B cell (primary cell): ENCODE results near the gene CD180. TPM values are rescaled to one million over a fixed set of nuclear protein-coding genes. Genes with fewer than 3 reads are reported as not detected.
A peak's percentile ranks its signal among the peaks of the same experiment; 100 is the strongest.

Source experiments
- ATAC-seq: fragments of 200-7000 bp; cut with Tn5 transposase; one replicate; pipeline ENCODE4 v1.10.0; 2021; ENCODE audit warnings: low read depth, mild to moderate bottlenecking, moderate number of reproducible peaks, moderate library complexity
- CTCF ChIA-PET: fragments of 350-600 bp; sonication (Branson Sonifier 250); formaldehyde crosslinking; loops from one replicate; lab custom pipeline; 2021; ENCODE audit warnings: antibody characterized with exemption, inconsistent platforms; lab: Charles Lee
- POLR2A ChIA-PET: fragments of 350-600 bp; sonication (Branson Sonifier 250); formaldehyde crosslinking; loops from one replicate; lab custom pipeline; 2021; ENCODE audit warnings: antibody characterized with exemption; lab: Charles Lee
- DNase-seq: peaks from one replicate; pipeline ENCODE4 v3.0.0; 2013
- H2AFZ ChIP-seq: 2 replicates; pipeline ENCODE4 v1.6.1; 2012; ENCODE audit warnings: mild to moderate bottlenecking, low read depth, low read length; ENCODE audit not compliant: insufficient read depth, poor library complexity, severe bottlenecking
- H3K27ac ChIP-seq, 2 donors: 1 replicate in 1 of 2; 2 replicates in 1 of 2; pipeline ENCODE4 v1.5.1; 2012 to 2013; ENCODE audit warnings: low read length in 2 of 2, mild to moderate bottlenecking in 2 of 2, moderate library complexity in 1 of 2
- H3K27me3 ChIP-seq, 4 experiments: fragments of 200-600 bp in 1 of 4; sonication (generic) in 1 of 4; replicated peaks in 1 of 4; 1 replicate in 2 of 4; 2 replicates in 2 of 4; pipeline versions ENCODE4 v1.6.1 to v1.7.0; 2013 to 2016; ENCODE audit warnings: low read length in 3 of 4, mild to moderate bottlenecking in 2 of 4, mixed read lengths in 1 of 4, moderate library complexity in 1 of 4; ENCODE audit not compliant: insufficient read depth in 4 of 4, control insufficient read depth in 3 of 4; ENCODE audit errors: control extremely low read depth in 1 of 4
- H3K36me3 ChIP-seq, 2 experiments: replicated peaks in 1 of 2; 1 replicate in 1 of 2; 2 replicates in 1 of 2; pipeline versions ENCODE4 v1.6.1 to v1.7.1; 2013; ENCODE audit warnings: low read length in 1 of 2; ENCODE audit not compliant: insufficient read depth in 2 of 2, control insufficient read depth in 1 of 2; ENCODE audit errors: control extremely low read depth in 1 of 2, extremely low read depth in 1 of 2
- H3K4me1 ChIP-seq, 2 donors: fragments of 200-600 bp in 1 of 2; sonication (generic) in 1 of 2; 1 replicate in 1 of 2; 2 replicates in 1 of 2; pipeline versions ENCODE4 v1.5.1 to v1.6.1; 2013 to 2017; ENCODE audit warnings: low read length in 2 of 2; ENCODE audit not compliant: control insufficient read depth in 2 of 2, insufficient read depth in 2 of 2
- H3K4me2 ChIP-seq: replicated peaks from 2 replicates; pipeline ENCODE3; 2012; ENCODE audit warnings: mild to moderate bottlenecking, low read depth, low read length; ENCODE audit not compliant: poor library complexity, severe bottlenecking
- H3K4me3 ChIP-seq, 5 experiments: fragments of 200-600 bp in 1 of 5; sonication (generic) in 1 of 5; 1 replicate in 3 of 5; 2 replicates in 2 of 5; pipeline versions ENCODE4 v1.5.1 to v1.7.0; 2011 to 2016; ENCODE audit warnings: low read length in 4 of 5, mild to moderate bottlenecking in 4 of 5, low read depth in 2 of 5, control low read depth in 1 of 5, moderate library complexity in 1 of 5; ENCODE audit not compliant: insufficient read depth in 1 of 5; ENCODE audit errors: control extremely low read depth in 1 of 5, extremely low read depth in 1 of 5
- H3K79me2 ChIP-seq: fragments of 200-600 bp; sonication (generic); one replicate; pipeline ENCODE4 v1.6.0; 2016; ENCODE audit warnings: low read length; ENCODE audit not compliant: control insufficient read depth, insufficient read depth
- H3K9ac ChIP-seq: fragments of 200-600 bp; sonication (generic); 2 replicates; pipeline ENCODE4 v1.6.1; 2017; ENCODE audit warnings: mild to moderate bottlenecking, low read length, moderate library complexity
- H3K9me3 ChIP-seq, 3 donors: one replicate each; pipeline versions ENCODE4 v1.6.1 to v1.7.1; 2013; ENCODE audit warnings: low read length in 2 of 3; ENCODE audit not compliant: control insufficient read depth in 2 of 3, insufficient read depth in 1 of 3; ENCODE audit errors: control extremely low read depth in 1 of 3
- H4K20me1 ChIP-seq: 2 replicates; pipeline ENCODE4 v1.6.0; 2012; ENCODE audit warnings: mild to moderate bottlenecking, low read length; ENCODE audit not compliant: insufficient read depth, control insufficient read depth, poor library complexity, severe bottlenecking
- H3K27ac Mint-ChIP-seq: one replicate; pipeline ENCODE4 v1.8.0; 2021; ENCODE audit warnings: mixed read lengths
- H3K27me3 Mint-ChIP-seq: one replicate; pipeline ENCODE4 v1.8.0; 2021; ENCODE audit warnings: mixed read lengths
- H3K4me1 Mint-ChIP-seq: one replicate; pipeline ENCODE4 v1.8.0; 2021; ENCODE audit warnings: mixed read lengths
- H3K4me3 Mint-ChIP-seq: one replicate; pipeline ENCODE4 v1.8.0; 2021; ENCODE audit warnings: mixed read lengths
- H3K9me3 Mint-ChIP-seq: one replicate; pipeline ENCODE4 v1.8.0; 2022; ENCODE audit warnings: mixed read lengths; ENCODE audit not compliant: insufficient read depth
- EZH2 ChIP-seq: IDR thresholded peaks from 2 replicates; pipeline ENCODE4 v1.6.1; 2012; ENCODE audit warnings: borderline replicate concordance, low read depth, mild to moderate bottlenecking, moderate library complexity, low read length; ENCODE audit not compliant: insufficient read depth, poor library complexity, severe bottlenecking
- WGBS: methylation state at CpG from one replicate; pipeline ENCODE4 v1.1.5; 2013; ENCODE audit warnings: missing lambda C conversion rate; ENCODE audit not compliant: insufficient coverage; 5-methylcytosine and 5-hydroxymethylcytosine counted together
- intact Hi-C: fragments of 100-400 bp; cut with micrococcal nuclease; formaldehyde crosslinking; loops from one replicate; pipeline ENCODE4 v1.10.0; 2022
- polyA plus RNA-seq: library from polyadenylated mRNA; depleted of rRNA; stranded (reverse); fragments of >200 nt; gene quantifications from 2 replicates; pipeline ENCODE4 v1.2.3, GENCODE V29; 2012
- total RNA-seq, 2 donors: library from RNA; stranded (reverse); fragments of 120-200 nt in 1 of 2; gene quantifications; 1 replicate in 1 of 2; 2 replicates in 1 of 2; pipeline versions ENCODE4 v1.2.3 to v1.2.4, GENCODE V29; 2013 to 2022
- TF ChIP-seq, protein P1 (sequence below): fragments of 200-600 bp; IDR thresholded peaks from one replicate; pipeline ENCODE4 v1.8.0; 2022; ENCODE audit warnings: antibody characterized with exemption, mild to moderate bottlenecking

The CD180 gene
- total and polyA plus RNA-seq, 2 donors (not counting 1 experiment from before 2014, with no cell fraction given) = 16.1 to 16.4 TPM

DNA sequence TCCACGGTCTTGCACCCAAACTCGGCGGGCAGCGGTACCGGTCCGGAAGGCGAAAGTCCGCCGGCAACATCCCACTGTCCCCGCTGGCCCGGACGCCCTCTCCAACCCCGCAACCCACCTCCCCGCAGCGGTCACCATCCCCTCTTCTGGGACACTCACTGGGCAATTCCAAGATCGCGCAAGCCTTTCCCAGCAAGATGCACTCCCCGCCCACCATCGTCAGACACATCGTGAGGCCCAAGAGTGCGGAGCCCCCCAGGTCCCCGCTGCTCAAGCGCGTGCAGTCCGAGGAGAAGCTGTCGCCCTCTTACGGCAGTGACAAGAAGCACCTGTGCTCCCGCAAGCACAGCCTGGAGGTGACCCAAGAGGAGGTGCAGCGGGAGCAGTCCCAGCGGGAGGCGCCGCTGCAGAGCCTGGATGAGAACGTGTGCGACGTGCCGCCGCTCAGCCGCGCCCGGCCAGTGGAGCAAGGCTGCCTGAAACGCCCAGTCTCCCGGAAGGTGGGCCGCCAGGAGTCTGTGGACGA lies 33.3 kb downstream of the CD180 start:
- H3K9ac ChIP-seq = no peak overlapping the region
- H3K36me3 ChIP-seq = peaks cover 0 to 21% of the 10 kb centered on the region in 2 experiments
- 98% methylated on average over 44 of the region's 44 CpGs for WGBS
- no peaks in the 10 kb centered on the region for H3K27me3 Mint-ChIP-seq
- no peaks in the 10 kb centered on the region for H3K27me3 ChIP-seq
- H3K4me1 ChIP-seq = peaks cover 26 to 34% of the 10 kb centered on the region in 2 donors
- peaks cover 15% of the 10 kb centered on the region for H3K79me2 ChIP-seq
- H4K20me1 ChIP-seq = no peaks in the 10 kb centered on the region
- peaks cover 30% of the 10 kb centered on the region for H3K4me1 Mint-ChIP-seq
- TF ChIP-seq, protein P1, sequence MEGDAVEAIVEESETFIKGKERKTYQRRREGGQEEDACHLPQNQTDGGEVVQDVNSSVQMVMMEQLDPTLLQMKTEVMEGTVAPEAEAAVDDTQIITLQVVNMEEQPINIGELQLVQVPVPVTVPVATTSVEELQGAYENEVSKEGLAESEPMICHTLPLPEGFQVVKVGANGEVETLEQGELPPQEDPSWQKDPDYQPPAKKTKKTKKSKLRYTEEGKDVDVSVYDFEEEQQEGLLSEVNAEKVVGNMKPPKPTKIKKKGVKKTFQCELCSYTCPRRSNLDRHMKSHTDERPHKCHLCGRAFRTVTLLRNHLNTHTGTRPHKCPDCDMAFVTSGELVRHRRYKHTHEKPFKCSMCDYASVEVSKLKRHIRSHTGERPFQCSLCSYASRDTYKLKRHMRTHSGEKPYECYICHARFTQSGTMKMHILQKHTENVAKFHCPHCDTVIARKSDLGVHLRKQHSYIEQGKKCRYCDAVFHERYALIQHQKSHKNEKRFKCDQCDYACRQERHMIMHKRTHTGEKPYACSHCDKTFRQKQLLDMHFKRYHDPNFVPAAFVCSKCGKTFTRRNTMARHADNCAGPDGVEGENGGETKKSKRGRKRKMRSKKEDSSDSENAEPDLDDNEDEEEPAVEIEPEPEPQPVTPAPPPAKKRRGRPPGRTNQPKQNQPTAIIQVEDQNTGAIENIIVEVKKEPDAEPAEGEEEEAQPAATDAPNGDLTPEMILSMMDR = no peak
- TF ChIP-seq EZH2 = no peak
- H3K27ac Mint-ChIP-seq = peak overlapping the region; percentile 26
- H3K9me3 ChIP-seq = peaks cover 0 to 15% (median 0%) of the 10 kb centered on the region in 3 donors
- no peak overlapping the region for H3K4me2 ChIP-seq
- CTCF ChIA-PET = interaction anchor here (1.4 to 19.5 kb wide), 4 partner anchors 7 to 83 kb away, joined by 6 to 582 read pairs (median 30); no protein-coding TSS in a partner anchor
- H2AFZ ChIP-seq = no peak overlapping the region
- POLR2A ChIA-PET = no interaction called here
- H3K9me3 Mint-ChIP-seq = no peaks in the 10 kb centered on the region
- ATAC-seq (no peak), DNase-seq (no peak)
- no peak overlapping the region for H3K4me3 Mint-ChIP-seq
- H3K27ac ChIP-seq = no peak overlapping the region
- H3K4me3 ChIP-seq = no peak overlapping the region
- intact Hi-C loops = no loop called here

DNA sequence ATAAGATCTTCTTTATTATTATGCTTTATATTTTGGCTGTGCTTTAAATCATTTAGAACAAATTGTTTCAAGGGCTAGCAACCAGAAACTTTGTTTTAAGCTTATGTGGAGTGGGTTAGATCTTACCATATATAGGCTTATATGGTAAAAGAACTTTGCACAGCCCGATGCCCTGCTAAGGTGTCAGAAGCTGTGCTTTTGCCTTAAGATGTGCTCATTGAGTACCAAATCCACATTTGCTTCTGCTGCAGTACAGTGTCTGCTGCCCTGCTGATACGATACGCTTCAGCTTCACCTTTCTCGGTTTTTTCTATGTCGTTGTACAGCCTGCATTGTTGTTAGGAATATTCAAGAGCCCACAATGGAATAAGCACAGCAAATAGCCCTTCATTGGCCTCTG lies 34.8 kb downstream of the CD180 start:
- Histone ChIP-seq H3K27ac (no peak overlapping the region), H3K9ac (no peak overlapping the region), H3K9me3 (peaks cover 0 to 13% (median 0%) of the 10 kb centered on the region in 3 donors), H3K79me2 (peaks cover 12% of the 10 kb centered on the region), H4K20me1 (no peaks in the 10 kb centered on the region), H3K4me2 (no peak overlapping the region), H2AFZ (no peak overlapping the region), H3K4me3 (no peak overlapping the region), H3K27me3 (no peaks in the 10 kb centered on the region), H3K4me1 (peaks cover 16 to 25% of the 10 kb centered on the region in 2 donors), H3K36me3 (peaks cover 0 to 21% of the 10 kb centered on the region in 2 experiments)
- no peak overlapping the region for H3K4me3 Mint-ChIP-seq
- no peak overlapping the region for H3K27ac Mint-ChIP-seq
- WGBS = 92% methylated on average over 4 of the region's 5 CpGs
- DNase-seq (no peak), ATAC-seq (no peak)
- no peaks in the 10 kb centered on the region for H3K9me3 Mint-ChIP-seq
- peaks cover 24% of the 10 kb centered on the region for H3K4me1 Mint-ChIP-seq
- intact Hi-C loops = no loop called here
- no peaks in the 10 kb centered on the region for H3K27me3 Mint-ChIP-seq
- ChIA-PET POLR2A (interaction anchor here (0.6 kb wide), 2 partner anchors 35 to 40 kb away, joined by 3 to 17 read pairs; partner anchors contain the start of gene CD180), CTCF (interaction anchor here (0.7 to 19.5 kb wide), 5 partner anchors 34 to 347 kb away, joined by 3 to 582 read pairs (median 4); no protein-coding TSS in a partner anchor)
- TF ChIP-seq, protein P1 = no peak
- no peak for TF ChIP-seq EZH2
